NCI-H1694 treated with DMSO at 0.1 percent for 48 hours (cell line): ENCODE results near the gene L1CAM.
A peak's percentile ranks its signal among the peaks of the same experiment; 100 is the strongest.

Experiments used
- DNase-seq: peaks from one replicate; lab custom pipeline; 2025; lab: John Stamatoyannopoulos, UW

The L1CAM gene

DNA sequence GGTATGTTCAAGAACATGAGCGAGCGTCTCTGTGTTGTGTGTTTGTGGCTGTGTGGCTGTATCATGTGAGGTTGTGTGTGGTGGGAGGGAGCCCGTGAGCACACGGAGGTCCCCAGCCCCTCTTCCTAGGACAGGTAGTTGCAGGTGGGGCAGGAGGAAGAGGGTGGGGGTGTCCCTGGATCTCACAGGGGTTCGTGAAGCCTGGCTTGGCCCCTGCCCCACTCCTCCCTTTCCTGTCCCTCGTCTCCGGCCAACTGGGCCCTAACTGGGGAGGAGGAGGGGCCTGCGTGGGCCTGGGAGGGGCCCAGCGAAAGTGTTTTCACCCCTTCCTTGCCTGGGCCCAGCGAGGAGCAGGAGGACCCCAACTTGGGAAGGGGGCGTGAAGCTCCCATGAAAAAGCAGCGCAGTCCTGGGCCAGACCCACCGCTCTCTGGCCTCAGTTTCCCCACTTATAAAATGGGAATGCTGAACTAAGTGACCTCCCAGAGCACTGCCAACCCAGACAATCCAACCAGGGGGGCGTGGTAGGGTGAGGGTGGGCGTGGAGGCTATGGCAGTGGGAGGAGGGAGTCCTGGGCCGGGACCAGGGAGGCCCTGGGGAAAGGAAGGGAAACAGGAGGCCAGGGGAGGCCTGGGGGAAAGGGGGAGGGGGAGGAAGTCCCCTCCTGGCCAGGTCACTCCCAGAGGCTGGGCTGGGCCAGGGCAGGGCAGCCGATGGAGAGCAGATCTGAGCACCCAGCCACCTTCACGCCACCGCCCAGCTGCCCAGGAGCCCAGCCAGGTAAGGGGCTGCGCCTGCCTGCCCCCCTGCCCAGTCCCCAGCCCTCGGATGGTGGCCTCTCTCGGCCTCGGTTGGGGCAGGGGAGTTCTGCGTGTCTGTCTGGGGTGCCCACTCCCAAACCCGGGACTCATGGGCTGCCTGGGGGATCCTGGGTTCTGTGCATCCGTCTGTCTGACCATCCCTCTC is 18.3 kb upstream of the L1CAM start, which contains the start of gene AVPR2:
AVPR2 (plus strand) TSS at position 683 of the 967 bp plus-strand sequence. CDS start 473 bp downstream, outside the sequence.
- no peak for DNase-seq

GRCh38 chrX:153903238-153903980 is 17.4 kb upstream of the L1CAM start:
- no peak for DNase-seq

DNA sequence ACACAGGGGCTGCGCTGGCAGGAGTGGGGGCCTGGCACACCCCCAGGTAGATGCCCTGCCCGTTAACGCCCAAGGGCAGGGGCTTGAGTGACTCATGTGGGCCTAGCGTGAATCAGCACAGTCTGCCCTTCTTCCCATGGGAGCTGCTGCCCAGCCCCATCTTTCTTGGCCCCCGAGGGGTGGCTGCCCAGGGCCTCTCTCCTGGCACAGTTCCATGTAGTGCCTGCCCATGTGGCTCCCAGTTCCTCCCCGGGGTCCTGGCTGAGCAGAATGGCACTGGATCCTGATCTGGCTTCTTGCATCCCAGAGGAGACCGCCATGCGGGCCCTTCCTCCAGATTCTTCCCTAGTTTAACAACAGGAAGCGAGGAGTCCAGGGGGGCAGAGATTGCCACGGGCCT is 16.4 kb upstream of the L1CAM start:
- DNase-seq = no peak

- DNase-seq = no peak
Measured at GRCh38 chrX:153901753-153902140, 15.8 kb upstream of the L1CAM start.

- peak; percentile 47 for DNase-seq
Measured at GRCh38 chrX:153900831-153901752, 15.1 kb upstream of the L1CAM start.

DNA sequence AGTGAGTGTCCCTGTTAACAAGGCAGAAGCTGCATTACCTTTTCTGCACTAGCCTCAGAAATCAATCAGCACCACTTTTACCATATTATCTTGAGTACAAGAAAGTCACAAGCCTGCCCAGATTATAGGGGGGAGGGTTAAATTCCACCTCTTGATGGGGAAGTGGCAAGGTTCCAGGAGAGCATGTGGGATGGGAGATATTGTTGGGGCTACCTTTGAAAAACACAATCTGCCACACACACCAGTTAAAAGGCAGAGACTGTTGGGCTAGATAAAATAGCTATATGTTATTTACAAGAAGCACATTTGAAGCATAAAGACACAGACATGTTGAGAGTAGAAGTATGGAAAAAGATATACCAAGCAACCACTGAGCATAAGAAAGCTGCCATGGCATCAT is 11.9 kb upstream of the L1CAM start:
- peak; percentile 78 for DNase-seq

- no peak for DNase-seq
Measured at GRCh38 chrX:153889123-153889522, 3.1 kb upstream of the L1CAM start.

DNA sequence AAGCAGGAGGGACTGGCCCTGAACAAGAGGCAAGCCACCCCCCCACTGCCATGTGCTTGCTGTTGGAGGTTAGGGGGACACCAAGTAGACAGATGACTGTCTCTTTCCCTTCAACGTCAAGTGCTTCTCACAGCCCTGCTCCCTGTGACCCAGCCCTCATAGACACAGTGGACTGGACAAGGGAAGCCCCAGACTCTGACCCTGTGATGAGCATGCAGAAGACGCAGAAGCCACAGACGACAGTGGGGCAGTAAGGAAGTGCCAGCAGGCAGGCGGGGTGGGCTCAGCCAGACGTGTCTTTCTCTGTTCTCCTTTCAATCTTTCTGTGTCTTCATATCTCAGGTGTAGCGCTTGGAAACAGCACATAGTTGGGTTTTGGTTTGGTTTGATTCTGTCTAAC is 2.4 kb upstream of the L1CAM start:
- DNase-seq = no peak

DNA sequence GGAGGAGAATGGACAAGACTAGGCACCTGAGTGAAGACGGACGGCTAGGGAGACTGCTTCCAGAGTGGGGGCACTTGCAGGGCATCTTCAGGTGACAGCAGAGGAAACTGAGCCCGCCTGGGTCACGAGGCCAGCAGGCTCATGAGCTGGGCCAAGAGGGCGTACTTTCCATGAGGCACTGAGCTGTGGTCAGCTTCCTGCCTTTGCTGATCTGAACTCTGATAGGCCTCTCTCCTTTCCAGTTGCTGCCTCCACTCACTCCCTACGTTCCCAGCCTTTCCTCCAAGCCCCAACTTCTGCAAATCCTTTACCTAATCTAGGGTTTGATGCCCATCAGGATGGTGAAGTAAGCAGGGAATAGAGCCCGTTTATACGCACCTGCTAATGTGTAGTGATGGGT is 1.4 kb upstream of the L1CAM start:
- DNase-seq = no peak

GRCh38 chrX:153886915-153887314 is 942 bp upstream of the L1CAM start:
- DNase-seq = no peak

- DNase-seq = no peak
Measured at GRCh38 chrX:153885208-153885787, 675 bp downstream of the L1CAM start.

DNA sequence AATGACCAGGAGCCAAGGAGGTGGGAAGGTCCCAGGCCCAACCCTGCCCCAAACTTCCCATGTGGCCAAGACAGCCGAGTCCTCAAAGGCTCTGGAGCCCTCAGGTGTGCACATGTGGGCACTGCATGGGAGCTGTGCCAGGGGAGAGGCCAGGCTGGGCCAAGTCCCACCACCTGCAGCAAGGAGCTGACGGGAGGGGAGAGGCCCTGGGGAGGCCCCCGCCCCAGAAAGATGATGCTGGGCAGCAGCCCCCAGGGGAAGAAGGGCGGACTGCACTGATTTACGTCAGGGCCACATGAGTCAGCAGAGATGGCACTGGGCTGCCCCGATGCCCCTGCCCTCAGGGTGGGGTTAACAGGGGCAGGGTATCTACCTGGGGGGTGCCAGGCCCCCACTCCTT is 1.4 kb downstream of the L1CAM start:
- no peak for DNase-seq

DNA sequence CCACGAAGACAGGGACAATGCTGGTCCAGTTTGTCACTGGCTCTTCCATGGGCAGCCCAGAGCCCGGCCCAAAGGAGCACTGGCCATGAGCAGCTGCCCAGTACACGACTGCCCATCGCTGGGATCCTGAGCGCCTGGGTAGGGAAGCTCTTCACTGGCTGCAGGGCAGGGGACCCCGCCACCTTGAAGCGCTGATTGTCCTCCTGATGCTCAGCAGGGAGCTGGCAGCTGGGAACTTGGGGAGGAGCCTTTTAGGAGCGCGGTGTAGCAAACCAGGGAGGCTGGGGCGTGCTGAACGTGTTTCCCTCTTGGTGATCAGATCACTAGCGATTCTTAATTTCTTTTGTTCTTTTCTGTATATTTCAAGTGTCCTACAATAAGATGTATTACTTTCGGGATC is 1.8 kb downstream of the L1CAM start:
- peak; percentile 37 for DNase-seq

DNA sequence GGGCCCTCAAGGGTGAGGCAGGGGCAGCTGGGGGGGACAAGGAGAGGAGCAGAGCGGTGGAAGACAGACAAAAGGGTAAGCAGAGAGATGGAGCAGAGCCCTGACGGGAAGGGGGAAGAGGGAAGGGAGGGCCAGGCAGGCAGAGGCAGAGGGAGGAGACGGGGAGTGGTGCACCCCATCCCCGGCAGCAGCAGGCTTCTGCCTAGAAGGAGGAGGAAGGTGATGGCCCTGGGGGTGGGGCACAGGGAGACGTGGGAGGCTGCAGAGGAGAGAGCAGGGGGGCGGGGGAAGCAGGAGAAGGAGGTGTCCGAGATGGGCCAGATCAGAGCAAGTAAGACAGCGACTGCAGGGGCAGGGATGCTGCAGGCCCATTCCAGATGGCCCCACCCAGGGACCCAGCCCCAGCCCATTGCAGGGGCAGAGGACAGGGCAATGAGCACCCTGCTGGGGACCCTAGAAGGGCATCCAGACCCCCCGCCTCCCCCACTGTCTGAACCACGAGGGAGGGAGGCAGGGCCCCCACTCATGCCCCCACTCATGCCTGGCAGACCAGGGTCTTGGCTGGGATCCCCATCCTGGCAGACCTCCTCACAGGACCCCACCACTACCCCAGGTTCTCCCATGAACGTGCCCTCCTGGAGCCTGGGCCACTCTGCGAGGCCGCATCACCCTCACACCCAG is 2.7 kb downstream of the L1CAM start:
- DNase-seq = no peak

DNA sequence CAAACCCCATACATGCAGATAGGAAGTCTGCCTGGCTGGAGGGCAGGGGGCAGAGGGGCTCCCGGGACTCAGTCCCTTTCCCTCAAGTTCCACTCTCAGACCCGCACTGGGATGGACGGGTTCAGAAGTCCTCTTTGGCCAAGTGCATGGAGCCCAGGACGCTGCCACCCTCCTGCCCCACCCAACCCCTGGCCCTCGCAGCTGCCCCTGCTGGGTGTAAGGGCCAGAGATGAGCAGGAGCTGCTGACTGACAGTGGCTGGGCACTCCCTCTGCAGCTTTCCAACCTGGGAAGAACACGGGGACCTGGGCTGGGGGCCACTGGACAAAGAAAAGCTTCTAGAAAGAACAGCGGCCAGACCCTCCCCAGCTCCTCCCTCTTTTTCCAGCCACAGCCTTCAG is 3.4 kb downstream of the L1CAM start:
- DNase-seq = no peak

DNA sequence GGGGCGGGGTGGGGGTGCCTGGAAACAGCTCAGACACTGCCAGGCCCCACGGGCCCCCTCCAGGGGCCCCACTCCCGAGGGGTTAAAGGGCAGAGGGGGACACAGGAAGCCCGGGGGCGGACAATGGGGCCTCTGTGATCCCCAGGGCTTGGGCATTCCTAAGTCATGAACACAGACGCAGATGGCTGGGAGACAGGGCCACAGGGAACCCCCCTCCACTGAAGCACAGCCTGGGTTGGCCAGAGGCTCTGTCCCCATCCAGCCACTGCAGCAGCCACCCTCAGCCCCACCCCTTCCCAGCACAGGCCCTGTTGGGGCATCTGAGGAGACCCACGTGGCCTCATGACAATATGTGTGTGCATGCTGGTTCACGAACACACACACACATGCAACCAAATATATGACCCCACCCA is 3.9 kb downstream of the L1CAM start:
- no peak for DNase-seq

DNA sequence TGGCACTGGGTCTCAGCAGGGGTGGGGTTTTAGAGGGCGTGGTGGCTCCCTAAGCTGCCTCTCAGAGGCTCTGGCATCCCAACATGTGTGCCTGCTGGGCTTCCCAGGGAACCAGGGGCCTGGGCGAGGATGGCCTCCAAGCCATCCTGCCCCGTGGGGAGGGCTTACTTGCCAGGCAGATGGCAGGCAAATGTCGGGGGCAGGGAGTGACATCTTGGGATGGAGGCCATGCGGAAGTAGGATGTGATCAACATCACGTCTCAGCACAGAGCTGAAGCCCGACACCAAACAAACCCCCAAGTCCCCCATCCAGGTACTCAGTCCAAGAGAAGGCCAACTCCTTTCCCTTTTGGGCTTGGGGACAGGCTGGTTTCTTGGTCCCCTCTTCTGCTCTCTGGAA is 4.7 kb downstream of the L1CAM start:
- no peak for DNase-seq

- no peak for DNase-seq
Measured at GRCh38 chrX:153880440-153880815, 5.5 kb downstream of the L1CAM start.

GRCh38 chrX:153879741-153880439 is 6.1 kb downstream of the L1CAM start:
- no peak for DNase-seq

DNA sequence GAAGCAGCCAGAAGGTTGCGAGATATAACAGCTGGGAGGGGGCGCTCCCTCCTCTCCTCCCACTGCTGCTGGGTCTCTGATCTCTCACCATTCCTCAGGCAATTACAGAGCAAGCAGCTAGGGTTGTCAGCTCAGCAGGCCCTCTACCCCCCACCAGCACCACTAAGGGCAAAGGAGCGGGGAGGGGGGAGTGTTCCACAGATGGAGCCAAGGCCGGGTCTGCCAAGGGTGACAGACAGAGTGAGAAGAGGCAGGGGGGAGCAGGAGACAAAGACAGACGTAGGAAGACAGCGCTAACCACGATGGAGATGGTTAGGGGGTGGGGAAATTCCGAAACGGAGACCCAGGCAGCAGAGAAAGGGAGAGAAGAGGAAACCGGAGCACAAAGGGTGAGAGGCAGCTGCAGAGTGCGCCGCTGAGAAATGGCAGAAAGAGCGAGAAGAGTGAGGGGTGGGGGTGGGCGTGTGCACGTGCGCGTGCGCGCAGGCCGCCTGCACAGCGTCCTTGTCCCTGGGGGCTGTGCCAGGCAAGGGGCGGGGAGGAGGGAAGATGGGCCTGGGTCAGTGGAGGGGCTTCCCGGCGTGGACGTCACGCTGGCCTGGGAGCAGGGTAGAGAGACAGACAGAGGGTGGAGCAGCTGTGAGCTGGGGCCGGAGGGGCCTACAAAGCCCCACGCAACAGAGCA is 6.9 kb downstream of the L1CAM start:
- peak; percentile 91 for DNase-seq
